ENCODE data around the gene MR1. TPM values are rescaled to one million over a fixed set of nuclear protein-coding genes. Genes with fewer than 3 reads are reported as not detected.

The MR1 gene
- polyA plus RNA-seq, 1 donor (not counting 4 experiments of a cell fraction or from before 2014, with no cell fraction given), result 32.3 TPM

- no peak for DNase-seq (ENCODE audit: low read depth, low spot score)
- no peaks in the 10 kb centered on the region for H3K9me3 ChIP-seq (ENCODE audit: control insufficient read depth, low read depth, low read length)
- no peak for FAIRE-seq
- no peak overlapping the region for H3K9ac ChIP-seq (ENCODE audit: control insufficient read depth, extremely low read depth, insufficient read depth, low read length)
- no peak overlapping the region for H3K27ac ChIP-seq (ENCODE audit: control insufficient read depth, insufficient read depth, low read length)
- peaks cover 2% of the 10 kb centered on the region for H3K9me1 ChIP-seq (ENCODE audit: control insufficient read depth, extremely low read depth, insufficient read depth, low read length)
- H4K20me1 ChIP-seq (ENCODE audit: control insufficient read depth, extremely low read depth, insufficient read depth, low read length), result peaks cover 12% of the 10 kb centered on the region
- H3K4me1 ChIP-seq (ENCODE audit: control insufficient read depth, extremely low read depth, insufficient read depth, low read length), result peaks cover 16% of the 10 kb centered on the region
- H3K79me2 ChIP-seq (ENCODE audit: control insufficient read depth, insufficient read depth, low read length), result peaks cover 28% of the 10 kb centered on the region
- H3K27me3 ChIP-seq (ENCODE audit: control insufficient read depth, extremely low read depth, insufficient read depth, low read length), result no peaks in the 10 kb centered on the region
- dilution Hi-C loops (cut with MboI; ENCODE audit: extremely low pct_ligation_motif_present, low sequenced_read_pairs), result no loop called here
- H3K36me3 ChIP-seq (ENCODE audit: control insufficient read depth in 2 of 2, extremely low read depth in 1 of 2, insufficient read depth in 2 of 2, low read length in 2 of 2), result peaks cover 2 to 11% of the 10 kb centered on the region in 2 experiments
- H3K4me2 ChIP-seq (ENCODE audit: control insufficient read depth, extremely low read depth, insufficient read depth, low read depth, low read length), result no peak overlapping the region
- no peak overlapping the region for H2AFZ ChIP-seq (ENCODE audit: control insufficient read depth, low read length)
- TF ChIP-seq, protein P1, sequence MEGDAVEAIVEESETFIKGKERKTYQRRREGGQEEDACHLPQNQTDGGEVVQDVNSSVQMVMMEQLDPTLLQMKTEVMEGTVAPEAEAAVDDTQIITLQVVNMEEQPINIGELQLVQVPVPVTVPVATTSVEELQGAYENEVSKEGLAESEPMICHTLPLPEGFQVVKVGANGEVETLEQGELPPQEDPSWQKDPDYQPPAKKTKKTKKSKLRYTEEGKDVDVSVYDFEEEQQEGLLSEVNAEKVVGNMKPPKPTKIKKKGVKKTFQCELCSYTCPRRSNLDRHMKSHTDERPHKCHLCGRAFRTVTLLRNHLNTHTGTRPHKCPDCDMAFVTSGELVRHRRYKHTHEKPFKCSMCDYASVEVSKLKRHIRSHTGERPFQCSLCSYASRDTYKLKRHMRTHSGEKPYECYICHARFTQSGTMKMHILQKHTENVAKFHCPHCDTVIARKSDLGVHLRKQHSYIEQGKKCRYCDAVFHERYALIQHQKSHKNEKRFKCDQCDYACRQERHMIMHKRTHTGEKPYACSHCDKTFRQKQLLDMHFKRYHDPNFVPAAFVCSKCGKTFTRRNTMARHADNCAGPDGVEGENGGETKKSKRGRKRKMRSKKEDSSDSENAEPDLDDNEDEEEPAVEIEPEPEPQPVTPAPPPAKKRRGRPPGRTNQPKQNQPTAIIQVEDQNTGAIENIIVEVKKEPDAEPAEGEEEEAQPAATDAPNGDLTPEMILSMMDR (optimal IDR thresholded peaks at IDR 0.05 in 1 of 3, IDR thresholded peaks at IDR 0.05 in 1 of 3, conservative IDR thresholded peaks at IDR 0.05 in 1 of 3; ENCODE audit: extremely low read depth in 1 of 3, insufficient read depth in 2 of 3, low read length in 3 of 3), result no peak
- no peak for TF ChIP-seq EZH2 (IDR thresholded peaks at IDR 0.05; ENCODE audit: low read length)
- no peak overlapping the region for H3K4me3 ChIP-seq (ENCODE audit: control insufficient read depth in 2 of 3, extremely low read depth in 1 of 3, insufficient read depth in 2 of 3, low read depth in 1 of 3, low read length in 3 of 3)
Observed at GRCh38 chr1:181086091-181086490, 52.3 kb downstream of the MR1 start.

- peak overlapping the region; percentile 97 for H3K4me2 ChIP-seq (ENCODE audit: control insufficient read depth, extremely low read depth, insufficient read depth, low read depth, low read length)
- H2AFZ ChIP-seq (ENCODE audit: control insufficient read depth, low read length), result no peak overlapping the region
- H3K36me3 ChIP-seq (ENCODE audit: control insufficient read depth in 2 of 2, extremely low read depth in 1 of 2, insufficient read depth in 2 of 2, low read length in 2 of 2), result peaks cover 2 to 15% of the 10 kb centered on the region in 2 experiments
- peaks cover 36% of the 10 kb centered on the region for H3K79me2 ChIP-seq (ENCODE audit: control insufficient read depth, insufficient read depth, low read length)
- no peak for TF ChIP-seq EZH2 (IDR thresholded peaks at IDR 0.05; ENCODE audit: low read length)
- TF ChIP-seq, protein P1 (optimal IDR thresholded peaks at IDR 0.05 in 1 of 3, IDR thresholded peaks at IDR 0.05 in 1 of 3, conservative IDR thresholded peaks at IDR 0.05 in 1 of 3; ENCODE audit: extremely low read depth in 1 of 3, insufficient read depth in 2 of 3, low read length in 3 of 3), result no peak
- dilution Hi-C loops (cut with MboI; ENCODE audit: extremely low pct_ligation_motif_present, low sequenced_read_pairs), result no loop called here
- no peak overlapping the region for H3K4me3 ChIP-seq (ENCODE audit: control insufficient read depth in 2 of 3, extremely low read depth in 1 of 3, insufficient read depth in 2 of 3, low read depth in 1 of 3, low read length in 3 of 3)
- peak; percentile 76 for DNase-seq (ENCODE audit: low read depth, low spot score)
- peaks cover 24% of the 10 kb centered on the region for H3K4me1 ChIP-seq (ENCODE audit: control insufficient read depth, extremely low read depth, insufficient read depth, low read length)
- peak overlapping the region; percentile 96 for H3K27ac ChIP-seq (ENCODE audit: control insufficient read depth, insufficient read depth, low read length)
- no peaks in the 10 kb centered on the region for H3K27me3 ChIP-seq (ENCODE audit: control insufficient read depth, extremely low read depth, insufficient read depth, low read length)
- FAIRE-seq, result peak; percentile 48
- H3K9me1 ChIP-seq (ENCODE audit: control insufficient read depth, extremely low read depth, insufficient read depth, low read length), result peaks cover 4% of the 10 kb centered on the region
- no peaks in the 10 kb centered on the region for H3K9me3 ChIP-seq (ENCODE audit: control insufficient read depth, low read depth, low read length)
- H4K20me1 ChIP-seq (ENCODE audit: control insufficient read depth, extremely low read depth, insufficient read depth, low read length), result peaks cover 20% of the 10 kb centered on the region
- peak overlapping the region; percentile 35 for H3K9ac ChIP-seq (ENCODE audit: control insufficient read depth, extremely low read depth, insufficient read depth, low read length)
Observed at GRCh38 chr1:181086926-181087325, 53.1 kb downstream of the MR1 start.
